Nephron progenitor cell (in vitro differentiated cells): ENCODE data around the gene TMUB1.

Experiments used
- DNase-seq: peaks from one replicate; pipeline ENCODE4 v3.0.0; 2021
- H3K27ac Mint-ChIP-seq: 2 replicates; pipeline ENCODE4 v1.8.0; 2021; ENCODE audit warnings: mild to moderate bottlenecking, moderate library complexity, mixed read lengths
- H3K27me3 Mint-ChIP-seq: 2 replicates; pipeline ENCODE4 v1.8.0; 2021; ENCODE audit warnings: mild to moderate bottlenecking, low read depth, mixed read lengths; ENCODE audit not compliant: poor library complexity
- H3K36me3 Mint-ChIP-seq: 2 replicates; pipeline ENCODE4 v1.8.0; 2021; ENCODE audit warnings: low read depth, mixed read lengths
- H3K4me1 Mint-ChIP-seq: 2 replicates; pipeline ENCODE4 v1.8.0; 2021; ENCODE audit warnings: mixed read lengths
- H3K4me3 Mint-ChIP-seq: 2 replicates; pipeline ENCODE4 v1.8.0; 2021; ENCODE audit warnings: mild to moderate bottlenecking, moderate library complexity, mixed read lengths
- H3K9me3 Mint-ChIP-seq: 2 replicates; pipeline ENCODE4 v1.8.0; 2021; ENCODE audit warnings: mild to moderate bottlenecking, moderate library complexity, mixed read lengths
- CTCF ChIP-seq: fragments of 200-600 bp; sonication (generic); IDR thresholded peaks from 2 replicates; pipeline ENCODE4 v1.5.0; 2021; ENCODE audit warnings: antibody characterized with exemption

TMUB1 gene

GRCh38 chr7:151071032-151071866 lies 12.0 kb downstream of the TMUB1 start:
- H3K4me1 Mint-ChIP-seq = no peaks in the 10 kb centered on the region
- H3K4me3 Mint-ChIP-seq = no peak overlapping the region
- H3K9me3 Mint-ChIP-seq = no peaks in the 10 kb centered on the region
- no peak overlapping the region for H3K27ac Mint-ChIP-seq
- H3K27me3 Mint-ChIP-seq = no peaks in the 10 kb centered on the region
- DNase-seq = no peak
- peaks cover 33% of the 10 kb centered on the region for H3K36me3 Mint-ChIP-seq
- TF ChIP-seq CTCF = no peak

- DNase-seq = no peak
- Mint-ChIP-seq H3K4me3 (no peak overlapping the region), H3K9me3 (no peaks in the 10 kb centered on the region), H3K36me3 (peaks cover 26% of the 10 kb centered on the region), H3K27ac (no peak overlapping the region), H3K27me3 (no peaks in the 10 kb centered on the region), H3K4me1 (no peaks in the 10 kb centered on the region)
- no peak for TF ChIP-seq CTCF
Measured at GRCh38 chr7:151070574-151070960, 12.7 kb downstream of the TMUB1 start.

GRCh38 chr7:151069841-151070573 lies 13.3 kb downstream of the TMUB1 start:
- Mint-ChIP-seq H3K4me3 (no peak overlapping the region), H3K36me3 (peaks cover 29% of the 10 kb centered on the region), H3K9me3 (no peaks in the 10 kb centered on the region), H3K27ac (no peak overlapping the region), H3K27me3 (peaks cover 3% of the 10 kb centered on the region), H3K4me1 (no peaks in the 10 kb centered on the region)
- DNase-seq = no peak
- no peak for TF ChIP-seq CTCF

- Mint-ChIP-seq H3K4me1 (peaks cover 5% of the 10 kb centered on the region), H3K4me3 (no peak overlapping the region), H3K27ac (no peak overlapping the region), H3K27me3 (peaks cover 3% of the 10 kb centered on the region), H3K36me3 (peaks cover 29% of the 10 kb centered on the region), H3K9me3 (no peaks in the 10 kb centered on the region)
- no peak for TF ChIP-seq CTCF
- no peak for DNase-seq
Measured at GRCh38 chr7:151068069-151068773, 15.1 kb downstream of the TMUB1 start.

- no peak for TF ChIP-seq CTCF
- Mint-ChIP-seq H3K36me3 (peaks cover 21% of the 10 kb centered on the region), H3K9me3 (no peaks in the 10 kb centered on the region), H3K27ac (no peak overlapping the region), H3K4me1 (peaks cover 14% of the 10 kb centered on the region), H3K27me3 (peaks cover 5% of the 10 kb centered on the region), H3K4me3 (no peak overlapping the region)
- no peak for DNase-seq
Measured at GRCh38 chr7:151066273-151066974, 16.9 kb downstream of the TMUB1 start.
